Effector memory CD4-positive, alpha-beta T cell (primary cell): ENCODE measurements around the gene NXNL1.
"Not testable (repeated sequence)": the region's sequence is repeated elsewhere in the genome, so short reads cannot be mapped to it uniquely, and the experiment has no call there.

Experiments
- DNase-seq, 3 donors: peaks; one replicate each; pipeline ENCODE4 v3.0.0-alpha.2; 2020
- H3K27ac ChIP-seq: 2 replicates; pipeline ENCODE4 v1.7.0; 2013; ENCODE audit warnings: mild to moderate bottlenecking, low read length, moderate library complexity; ENCODE audit not compliant: insufficient read depth, poor library complexity, severe bottlenecking
- H3K27me3 ChIP-seq: replicated peaks from 2 replicates; pipeline ENCODE4 v1.7.0; 2013; ENCODE audit warnings: mild to moderate bottlenecking, low read length; ENCODE audit not compliant: insufficient read depth, control insufficient read depth, poor library complexity, severe bottlenecking
- H3K36me3 ChIP-seq: 2 replicates; pipeline ENCODE4 v1.7.0; 2013; ENCODE audit warnings: mild to moderate bottlenecking, low read length, moderate library complexity; ENCODE audit not compliant: control insufficient read depth, insufficient read depth
- H3K4me1 ChIP-seq: 2 replicates; pipeline ENCODE4 v1.7.0; 2013; ENCODE audit warnings: low read length, mild to moderate bottlenecking; ENCODE audit not compliant: control insufficient read depth, insufficient read depth, poor library complexity, severe bottlenecking
- H3K4me3 ChIP-seq: 2 replicates; pipeline ENCODE4 v1.7.0; 2013; ENCODE audit warnings: low read length, low read depth, mild to moderate bottlenecking; ENCODE audit not compliant: insufficient read depth, poor library complexity, severe bottlenecking
- H3K9me3 ChIP-seq: 2 replicates; pipeline ENCODE4 v1.7.0; 2013; ENCODE audit warnings: mild to moderate bottlenecking, low read length, moderate library complexity; ENCODE audit not compliant: control insufficient read depth

Gene NXNL1

GRCh38 chr19:17486545-17487240 is 26.0 kb upstream of the NXNL1 start:
- Histone ChIP-seq H3K9me3 (no peaks in the 10 kb centered on the region), H3K36me3 (no peaks in the 10 kb centered on the region), H3K4me1 (peaks cover 22% of the 10 kb centered on the region), H3K27me3 (no peaks in the 10 kb centered on the region), H3K27ac (no peak overlapping the region), H3K4me3 (no peak overlapping the region)
- DNase-seq, result no peak

- H3K9me3 ChIP-seq, result no peaks in the 10 kb centered on the region
- H3K4me1 ChIP-seq, result peaks cover 20% of the 10 kb centered on the region
- H3K36me3 ChIP-seq, result no peaks in the 10 kb centered on the region
- DNase-seq, result no peak
- no peaks in the 10 kb centered on the region for H3K27me3 ChIP-seq
- no peak overlapping the region for H3K27ac ChIP-seq
- H3K4me3 ChIP-seq, result no peak overlapping the region
Measured at GRCh38 chr19:17484520-17485185, 23.9 kb upstream of the NXNL1 start.

GRCh38 chr19:17483605-17484002 is 22.9 kb upstream of the NXNL1 start:
- H3K4me3 ChIP-seq, result no peak overlapping the region
- no peaks in the 10 kb centered on the region for H3K9me3 ChIP-seq
- no peak overlapping the region for H3K27ac ChIP-seq
- DNase-seq, result no peak
- H3K36me3 ChIP-seq, result no peaks in the 10 kb centered on the region
- no peaks in the 10 kb centered on the region for H3K27me3 ChIP-seq
- peaks cover 10% of the 10 kb centered on the region for H3K4me1 ChIP-seq

GRCh38 chr19:17482877-17483604 is 22.3 kb upstream of the NXNL1 start:
- H3K4me3 ChIP-seq, result no peak overlapping the region
- no peaks in the 10 kb centered on the region for H3K36me3 ChIP-seq
- H3K27me3 ChIP-seq, result no peaks in the 10 kb centered on the region
- no peak overlapping the region for H3K27ac ChIP-seq
- H3K4me1 ChIP-seq, result peaks cover 6% of the 10 kb centered on the region
- no peak for DNase-seq
- no peaks in the 10 kb centered on the region for H3K9me3 ChIP-seq

- Histone ChIP-seq H3K27me3 (no peaks in the 10 kb centered on the region), H3K9me3 (no peaks in the 10 kb centered on the region), H3K4me1 (no peaks in the 10 kb centered on the region), H3K36me3 (no peaks in the 10 kb centered on the region), H3K4me3 (no peak overlapping the region), H3K27ac (no peak overlapping the region)
- DNase-seq, result no peak
Measured at GRCh38 chr19:17481986-17482385, 21.3 kb upstream of the NXNL1 start.

- H3K27ac ChIP-seq, result no peak overlapping the region
- H3K4me3 ChIP-seq, result no peak overlapping the region
- H3K36me3 ChIP-seq, result no peaks in the 10 kb centered on the region
- no peak for DNase-seq
- no peaks in the 10 kb centered on the region for H3K4me1 ChIP-seq
- no peaks in the 10 kb centered on the region for H3K9me3 ChIP-seq
- H3K27me3 ChIP-seq, result no peaks in the 10 kb centered on the region
Measured at GRCh38 chr19:17479325-17479791, 18.6 kb upstream of the NXNL1 start.

GRCh38 chr19:17475541-17476115 is 14.9 kb upstream of the NXNL1 start:
- Histone ChIP-seq H3K4me3 (no peak overlapping the region), H3K36me3 (no peaks in the 10 kb centered on the region), H3K9me3 (no peaks in the 10 kb centered on the region), H3K4me1 (peaks cover 7% of the 10 kb centered on the region), H3K27ac (no peak overlapping the region), H3K27me3 (no peaks in the 10 kb centered on the region)
- no peak for DNase-seq

GRCh38 chr19:17475011-17475540 is 14.3 kb upstream of the NXNL1 start:
- H3K4me1 ChIP-seq, H3K27ac ChIP-seq, DNase-seq, H3K9me3 ChIP-seq, H3K27me3 ChIP-seq, H3K36me3 ChIP-seq, H3K4me3 ChIP-seq: not testable (repeated sequence)

GRCh38 chr19:17473041-17473440 is 12.3 kb upstream of the NXNL1 start:
- no peak for DNase-seq
- H3K9me3 ChIP-seq, result no peaks in the 10 kb centered on the region
- H3K36me3 ChIP-seq, result no peaks in the 10 kb centered on the region
- H3K4me1 ChIP-seq, result peaks cover 15% of the 10 kb centered on the region
- no peak overlapping the region for H3K27ac ChIP-seq
- no peak overlapping the region for H3K4me3 ChIP-seq
- H3K27me3 ChIP-seq, result no peaks in the 10 kb centered on the region
